PC-3 (cell line): ENCODE data around the gene SF3A1.

Experiments
- CTCF ChIP-seq: fragments of 300-600 bp; sonication (generic); conservative IDR thresholded peaks from 2 replicates; pipeline ENCODE4 v1.5.1; 2017; ENCODE audit warnings: antibody characterized with exemption, low read depth, mild to moderate bottlenecking, low read length
- EZH2 ChIP-seq: fragments of 300-600 bp; sonication (generic); IDR thresholded peaks from one replicate; pipeline ENCODE4 v1.6.1; 2017; ENCODE audit warnings: antibody characterized with exemption, mild to moderate bottlenecking, low read length; ENCODE audit not compliant: unreplicated experiment

- TF ChIP-seq EZH2 = no peak
- no peak for TF ChIP-seq CTCF
These were observed 66.7 kb downstream of the SF3A1 start for GRCh38 chr22:30289980-30290313.
